Spleen (tissue), 11 donors: ENCODE results near the gene TFB1M. TPM values are rescaled to one million over a fixed set of nuclear protein-coding genes. Genes with fewer than 3 reads are reported as not detected.

Experiments used
- DNase-seq: peaks from one replicate; pipeline ENCODE4 v3.0.0-alpha.2; 2020
- H3K27ac ChIP-seq, 8 donors: fragments of 200-600 bp; sonication (generic) in 7 of 8; 1 replicate in 4 of 8; 2 replicates in 4 of 8; pipeline versions ENCODE4 v1.5.0 to v1.8.0; 2016 to 2021; ENCODE audit warnings: inconsistent platforms in 4 of 8, mild to moderate bottlenecking in 4 of 8, moderate library complexity in 1 of 8
- H3K27me3 ChIP-seq, 7 donors: fragments of 200-600 bp; sonication (generic) in 6 of 7; replicated peaks in 1 of 7; 1 replicate in 4 of 7; 2 replicates in 3 of 7; pipeline versions ENCODE4 v1.5.0 to v1.8.0; 2016 to 2021; ENCODE audit warnings: inconsistent platforms in 3 of 7, mild to moderate bottlenecking in 1 of 7
- H3K36me3 ChIP-seq, 6 donors: fragments of 200-600 bp; sonication (generic) in 5 of 6; 1 replicate in 4 of 6; 2 replicates in 2 of 6; pipeline versions ENCODE4 v1.5.0 to v1.8.0; 2016 to 2021; ENCODE audit warnings: inconsistent platforms in 2 of 6
- H3K4me1 ChIP-seq, 6 donors: fragments of 200-600 bp; sonication (generic) in 5 of 6; 1 replicate in 3 of 6; 2 replicates in 3 of 6; pipeline versions ENCODE4 v1.5.0 to v1.8.0; 2016 to 2021; ENCODE audit warnings: inconsistent platforms in 3 of 6
- H3K4me3 ChIP-seq, 8 donors: fragments of 200-600 bp; sonication (generic) in 7 of 8; 1 replicate in 4 of 8; 2 replicates in 4 of 8; pipeline versions ENCODE4 v1.5.0 to v1.8.0; 2016 to 2021; ENCODE audit warnings: inconsistent platforms in 4 of 8, mild to moderate bottlenecking in 4 of 8, moderate library complexity in 2 of 8
- H3K9me3 ChIP-seq, 8 donors: fragments of 200-600 bp; sonication (generic) in 7 of 8; 1 replicate in 4 of 8; 2 replicates in 4 of 8; pipeline versions ENCODE4 v1.5.0 to v1.8.0; 2016 to 2021; ENCODE audit warnings: inconsistent platforms in 4 of 8
- CTCF ChIP-seq, 11 experiments: fragments of 200-600 bp in 7 of 11; fragments of 450-650 bp in 4 of 11; sonication (generic) in 4 of 11; IDR thresholded peaks in 8 of 11; conservative IDR thresholded peaks in 3 of 11; 1 replicate in 7 of 11; 2 replicates in 4 of 11; pipeline versions ENCODE4 v1.4.0 to v1.8.0; 2016 to 2021; ENCODE audit warnings: antibody characterized with exemption in 11 of 11, inconsistent platforms in 4 of 11, mild to moderate bottlenecking in 1 of 11
- POLR2A ChIP-seq, 3 donors: fragments of 450-650 bp; IDR thresholded peaks; one replicate each; pipeline ENCODE4 v1.5.1; 2017; ENCODE audit warnings: antibody characterized with exemption in 3 of 3, mild to moderate bottlenecking in 1 of 3
- POLR2AphosphoS5 ChIP-seq, 3 donors: sonication (generic); formaldehyde crosslinking; IDR thresholded peaks; one replicate each; pipeline ENCODE4 v1.5.1; 2017; ENCODE audit warnings: antibody characterized with exemption in 3 of 3
- WGBS, 5 donors: extraction: QIAGEN DNeasy Blood & Tissue Kit in 3 of 5; methylation state at CpG; one replicate each; pipeline versions ENCODE4 v1.1.5 to v1.1.7; 2013 to 2018; 5-methylcytosine and 5-hydroxymethylcytosine counted together
- intact Hi-C: fragments of 100-400 bp; cut with DNase I; formaldehyde crosslinking; loops from one replicate; pipeline ENCODE4 v1.15.0; 2023; ENCODE audit warnings: low total_unique reads
- polyA plus RNA-seq, 3 donors: library from polyadenylated mRNA; stranded (reverse); fragments of 200-250 nt; gene quantifications; one replicate each; pipeline ENCODE4 v1.2.1, GENCODE V29; 2013
- total RNA-seq, 7 donors: library from RNA; depleted of rRNA in 3 of 7; stranded (reverse); fragments of >200 nt in 3 of 7; fragmentation: NEBNext Ultra II Directional in 4 of 7; extraction: Animal tissue kit (Norgen Biotek cat#: 25700) in 4 of 7; gene quantifications; one replicate each; pipeline versions ENCODE4 v1.1.0 to v1.2.1, GENCODE V29; 2016 to 2021
- donor health status: healthy with polysubstance abuse.
- donor health status: DM: no; HTN: no; CAD: no; lungs with moderate emphysema.
- donor health status: DM: no; HTN: no; CAD: no.
- donor health status: Bipolar disorder and iron deficiency.
- donor health status: healthy.
- donor health status: DM: no; HTN: no; CAD: no.
- donor health status: DM: yes; HTN: yes; CAD: no.

TFB1M gene
- total and polyA plus RNA-seq, 10 donors, result 11.4 to 39.2 (median 21.0) TPM

GRCh38 chr6:155310596-155310995, 3.7 kb downstream of the TFB1M start:
- Histone ChIP-seq H3K4me3 (no peak overlapping the region), H3K27me3 (no peaks in the 10 kb centered on the region), H3K4me1 (peaks cover 0 to 60% (median 31%) of the 10 kb centered on the region in 6 donors), H3K27ac (peak overlapping the region in 4 of 8 donors; percentile 27 to 36 (median 28)), H3K36me3 (peaks cover 0 to 50% (median 11%) of the 10 kb centered on the region in 6 donors), H3K9me3 (no peaks in the 10 kb centered on the region)
- no peak for DNase-seq
- intact Hi-C loops, result no loop called here
- TF ChIP-seq POLR2A (IDR thresholded peaks at IDR 0.05) (no peak), CTCF (IDR thresholded peaks at IDR 0.05 in 8 of 11, conservative IDR thresholded peaks at IDR 0.05 in 3 of 11) (no peak), POLR2AphosphoS5 (IDR thresholded peaks at IDR 0.05) (no peak)
- WGBS, 5 donors, result 68 to 83% (median 78%) methylated on average over 2 of the region's 2 CpGs

- no peak for DNase-seq
- Histone ChIP-seq H3K4me1 (peaks cover 0 to 50% (median 24%) of the 10 kb centered on the region in 6 donors), H3K27ac (no peak overlapping the region), H3K9me3 (no peaks in the 10 kb centered on the region), H3K36me3 (peaks cover 0 to 55% (median 13%) of the 10 kb centered on the region in 6 donors), H3K4me3 (no peak overlapping the region), H3K27me3 (no peaks in the 10 kb centered on the region)
- TF ChIP-seq POLR2AphosphoS5 (IDR thresholded peaks at IDR 0.05) (no peak), POLR2A (IDR thresholded peaks at IDR 0.05) (no peak), CTCF (IDR thresholded peaks at IDR 0.05 in 8 of 11, conservative IDR thresholded peaks at IDR 0.05 in 3 of 11) (no peak)
- WGBS, 5 donors, result 88 to 99% (median 98%) methylated on average over 4 of the region's 4 CpGs
- intact Hi-C loops, result no loop called here
Observed at GRCh38 chr6:155309150-155309549, 5.1 kb downstream of the TFB1M start.

GRCh38 chr6:155306958-155307357, 7.3 kb downstream of the TFB1M start:
- 85 to 97% (median 93%) methylated on average over 2 of the region's 2 CpGs for WGBS, 5 donors
- intact Hi-C loops, result no loop called here
- no peak for TF ChIP-seq CTCF (IDR thresholded peaks at IDR 0.05 in 8 of 11, conservative IDR thresholded peaks at IDR 0.05 in 3 of 11)
- TF ChIP-seq POLR2AphosphoS5 (IDR thresholded peaks at IDR 0.05), result no peak
- no peak for TF ChIP-seq POLR2A (IDR thresholded peaks at IDR 0.05)
- H3K4me1 ChIP-seq, result peaks cover 0 to 29% (median 10%) of the 10 kb centered on the region in 6 donors
- H3K36me3 ChIP-seq, result peaks cover 0 to 76% (median 24%) of the 10 kb centered on the region in 6 donors
- H3K9me3 ChIP-seq, result no peaks in the 10 kb centered on the region
- H3K4me3 ChIP-seq, result no peak overlapping the region
- no peaks in the 10 kb centered on the region for H3K27me3 ChIP-seq
- peak overlapping the region in 1 of 8 donors; percentile 32 for H3K27ac ChIP-seq
- DNase-seq, result no peak

GRCh38 chr6:155303361-155303870, 10.9 kb downstream of the TFB1M start:
- TF ChIP-seq CTCF (IDR thresholded peaks at IDR 0.05 in 8 of 11, conservative IDR thresholded peaks at IDR 0.05 in 3 of 11) (no peak), POLR2A (IDR thresholded peaks at IDR 0.05) (no peak), POLR2AphosphoS5 (IDR thresholded peaks at IDR 0.05) (no peak)
- H3K4me3 ChIP-seq, result no peak overlapping the region
- no peak overlapping the region for H3K27ac ChIP-seq
- H3K36me3 ChIP-seq, result peaks cover 0 to 83% (median 23%) of the 10 kb centered on the region in 6 donors
- DNase-seq, result no peak
- intact Hi-C loops, result no loop called here
- H3K9me3 ChIP-seq, result no peaks in the 10 kb centered on the region
- no peaks in the 10 kb centered on the region for H3K27me3 ChIP-seq
- peaks cover 0 to 8% (median 3%) of the 10 kb centered on the region in 6 donors for H3K4me1 ChIP-seq
- WGBS, 5 donors, result 67 to 88% (median 74%) methylated on average over 4 of the region's 4 CpGs
